Prostate gland (tissue), 2 donors: ENCODE results near the gene FPR3. TPM values are rescaled to one million over a fixed set of nuclear protein-coding genes. Genes with fewer than 3 reads are reported as not detected.
"Not testable (repeated sequence)": the region's sequence is repeated elsewhere in the genome, so short reads cannot be mapped to it uniquely, and the experiment has no call there.

Experiments used
- DNase-seq: peaks from one replicate; pipeline ENCODE4 v3.0.0-alpha.2; 2019; ENCODE audit warnings: low spot score
- H3K27ac ChIP-seq, 2 donors: fragments of 200-600 bp; sonication (generic); 2 replicates each; pipeline ENCODE4 v1.5.1; 2017 to 2019
- H3K27me3 ChIP-seq: fragments of 200-600 bp; sonication (generic); replicated peaks from 2 replicates; pipeline ENCODE4 v1.5.1; 2019; ENCODE audit not compliant: insufficient read depth
- H3K36me3 ChIP-seq, 2 donors: fragments of 200-600 bp; sonication (generic); 1 replicate in 1 of 2; 2 replicates in 1 of 2; pipeline versions ENCODE4 v1.5.1 to v1.8.1; 2017 to 2019
- H3K4me1 ChIP-seq: fragments of 200-600 bp; sonication (generic); replicated peaks from 2 replicates; pipeline ENCODE4 v1.5.1; 2019
- H3K4me3 ChIP-seq, 2 donors: fragments of 200-600 bp; sonication (generic); 2 replicates each; pipeline ENCODE4 v1.5.1; 2017 to 2019
- H3K9me3 ChIP-seq: fragments of 200-600 bp; sonication (generic); 2 replicates; pipeline ENCODE4 v1.5.1; 2017
- CTCF ChIP-seq, 4 experiments: fragments of 200-600 bp in 2 of 4; fragments of 450-650 bp in 2 of 4; sonication (generic) in 2 of 4; IDR thresholded peaks; 1 replicate in 3 of 4; 2 replicates in 1 of 4; pipeline ENCODE4 v1.5.1; 2016 to 2019; ENCODE audit warnings: antibody characterized with exemption in 4 of 4, mild to moderate bottlenecking in 2 of 4, moderate library complexity in 2 of 4
- POLR2A ChIP-seq: fragments of 450-650 bp; IDR thresholded peaks from one replicate; pipeline ENCODE4 v1.6.1; 2016; ENCODE audit warnings: antibody characterized with exemption, mild to moderate bottlenecking
- POLR2AphosphoS5 ChIP-seq: sonication (generic); formaldehyde crosslinking; IDR thresholded peaks from one replicate; pipeline ENCODE4 v1.6.1; 2017; ENCODE audit warnings: antibody characterized with exemption
- WGBS: methylation state at CpG from one replicate; pipeline ENCODE4 v1.1.5; 2018; 5-methylcytosine and 5-hydroxymethylcytosine counted together
- intact Hi-C: fragments of 100-400 bp; cut with DNase I; formaldehyde crosslinking; loops from one replicate; pipeline ENCODE4 v1.14.2; 2022
- total RNA-seq, 2 donors: library from RNA; depleted of rRNA; stranded (reverse); fragments of >200 nt; gene quantifications; one replicate each; pipeline ENCODE4 v1.1.0, GENCODE V29; 2016

FPR3 gene
- total RNA-seq, 2 donors from 2014 or later: 1.0 to 4.8 TPM

DNA sequence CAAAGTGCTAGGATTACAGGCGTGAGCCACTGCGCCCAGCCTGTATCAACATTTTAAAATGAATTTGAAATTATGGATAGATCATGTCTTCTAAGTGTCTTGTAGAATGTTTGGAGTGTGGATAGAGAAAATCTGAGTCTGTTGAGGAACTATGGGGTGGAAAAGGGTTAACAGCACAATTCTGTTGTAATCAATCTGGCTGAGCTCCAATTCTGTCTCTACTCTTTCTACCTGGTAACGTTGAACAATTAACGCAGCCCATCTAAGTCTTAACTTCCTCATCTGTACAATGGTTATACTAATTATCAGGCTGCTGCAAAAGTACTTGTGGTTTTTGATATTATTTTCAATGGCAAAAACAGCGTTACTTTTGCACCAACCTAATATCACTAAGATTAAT, 29.9 kb upstream of the FPR3 start:
- Histone ChIP-seq H3K36me3 (no peaks in the 10 kb centered on the region), H3K27ac (no peak overlapping the region), H3K27me3 (no peaks in the 10 kb centered on the region), H3K4me1 (no peaks in the 10 kb centered on the region), H3K4me3 (no peak overlapping the region), H3K9me3 (no peaks in the 10 kb centered on the region)
- 51% methylated on average over 5 of the region's 5 CpGs for WGBS
- TF ChIP-seq POLR2A (no peak), CTCF (IDR thresholded peaks at IDR 0.05) (no peak), POLR2AphosphoS5 (no peak)
- intact Hi-C loops: no loop called here
- no peak for DNase-seq

DNA sequence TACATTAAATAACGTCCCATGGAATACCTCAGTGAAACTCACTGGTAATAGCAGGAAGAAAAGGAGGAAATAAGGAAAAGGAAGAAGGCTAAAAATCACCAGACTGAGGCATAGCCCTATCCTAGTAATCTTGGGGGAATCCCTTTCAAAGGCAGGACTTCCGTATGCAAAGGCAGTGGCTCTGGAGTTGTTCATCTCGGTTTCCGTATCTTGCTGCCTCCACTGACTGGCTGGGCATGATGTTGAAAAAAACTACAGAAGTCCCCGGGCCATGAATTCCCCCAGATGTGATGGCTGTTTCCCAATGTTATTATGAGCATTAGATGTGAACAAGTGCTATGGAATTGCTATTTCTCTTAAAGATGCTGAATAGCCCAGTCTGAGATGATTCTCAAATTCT, 28.5 kb upstream of the FPR3 start:
- TF ChIP-seq POLR2A (no peak), CTCF (IDR thresholded peaks at IDR 0.05) (no peak), POLR2AphosphoS5 (no peak)
- H3K36me3 ChIP-seq: no peaks in the 10 kb centered on the region
- no peaks in the 10 kb centered on the region for H3K27me3 ChIP-seq
- H3K4me3 ChIP-seq: no peak overlapping the region
- intact Hi-C loops: no loop called here
- WGBS: 67% methylated on average over 5 of the region's 5 CpGs
- H3K4me1 ChIP-seq: no peaks in the 10 kb centered on the region
- no peaks in the 10 kb centered on the region for H3K9me3 ChIP-seq
- no peak for DNase-seq
- no peak overlapping the region for H3K27ac ChIP-seq

GRCh38 chr19:51771376-51772130, 23.4 kb upstream of the FPR3 start:
- H3K36me3 ChIP-seq: no peaks in the 10 kb centered on the region
- H3K9me3 ChIP-seq: no peaks in the 10 kb centered on the region
- no peak overlapping the region for H3K27ac ChIP-seq
- intact Hi-C loops: loop anchor here (10.0 kb wide), 2 partner anchors 107 to 297 kb away; partner anchors contain the start of gene CEACAM18
- H3K4me3 ChIP-seq: no peak overlapping the region
- TF ChIP-seq POLR2AphosphoS5 (no peak), POLR2A (no peak), CTCF (IDR thresholded peaks at IDR 0.05) (no peak)
- H3K27me3 ChIP-seq: no peaks in the 10 kb centered on the region
- WGBS: 48% methylated on average over 10 of the region's 10 CpGs
- no peak for DNase-seq
- H3K4me1 ChIP-seq: no peaks in the 10 kb centered on the region

- no peak for DNase-seq
- TF ChIP-seq POLR2A (no peak), POLR2AphosphoS5 (no peak), CTCF (IDR thresholded peaks at IDR 0.05) (no peak)
- H3K4me3 ChIP-seq: no peak overlapping the region
- H3K27me3 ChIP-seq: no peaks in the 10 kb centered on the region
- WGBS: 56% methylated on average over 6 of the region's 6 CpGs
- H3K4me1 ChIP-seq: no peaks in the 10 kb centered on the region
- no peak overlapping the region for H3K27ac ChIP-seq
- no peaks in the 10 kb centered on the region for H3K9me3 ChIP-seq
- intact Hi-C loops: loop anchor here (10.0 kb wide), 2 partner anchors 108 to 298 kb away; partner anchors contain the start of gene CEACAM18
- H3K36me3 ChIP-seq: no peaks in the 10 kb centered on the region
Observed at GRCh38 chr19:51772977-51773376, 22.0 kb upstream of the FPR3 start.

DNA sequence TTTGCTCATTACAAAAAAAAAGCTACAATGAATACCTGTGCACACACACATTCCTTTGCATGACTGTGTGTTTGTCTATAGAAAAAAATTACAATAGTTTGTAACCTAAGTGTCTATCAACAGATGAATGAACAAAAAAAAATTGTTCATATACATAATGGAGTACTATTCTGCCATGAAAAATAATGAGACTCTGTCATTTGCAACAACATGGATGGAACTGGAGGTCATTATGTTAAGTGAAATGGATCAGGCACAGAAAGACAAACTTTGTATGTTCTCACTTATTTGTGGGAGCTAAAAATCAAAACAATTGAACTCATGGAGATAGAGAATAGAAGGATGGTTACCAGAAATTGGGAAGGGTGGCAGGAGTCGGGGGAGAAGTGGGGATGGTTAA, 18.4 kb upstream of the FPR3 start:
- H3K27me3 ChIP-seq, H3K9me3 ChIP-seq, H3K4me3 ChIP-seq, H3K27ac ChIP-seq, DNase-seq, H3K36me3 ChIP-seq, H3K4me1 ChIP-seq: not testable (repeated sequence)
- 97% methylated on average over 1 of the region's 1 CpG for WGBS
- intact Hi-C loops: loop anchor here (10.0 kb wide), 2 partner anchors 112 to 302 kb away; partner anchors contain the start of gene CEACAM18
